HG02885 (cell line): ENCODE data around the gene IDH3G.
"Not testable (repeated sequence)": the region's sequence is repeated elsewhere in the genome, so short reads cannot be mapped to it uniquely, and the experiment has no call there.

Source experiments
- ATAC-seq: cut with Tn5 transposase; IDR thresholded peaks from one replicate; pipeline ENCODE4 v1.9.1; 2021; ENCODE audit warnings: mild to moderate bottlenecking; ENCODE audit not compliant: unreplicated experiment, poor library complexity

The IDH3G gene

DNA sequence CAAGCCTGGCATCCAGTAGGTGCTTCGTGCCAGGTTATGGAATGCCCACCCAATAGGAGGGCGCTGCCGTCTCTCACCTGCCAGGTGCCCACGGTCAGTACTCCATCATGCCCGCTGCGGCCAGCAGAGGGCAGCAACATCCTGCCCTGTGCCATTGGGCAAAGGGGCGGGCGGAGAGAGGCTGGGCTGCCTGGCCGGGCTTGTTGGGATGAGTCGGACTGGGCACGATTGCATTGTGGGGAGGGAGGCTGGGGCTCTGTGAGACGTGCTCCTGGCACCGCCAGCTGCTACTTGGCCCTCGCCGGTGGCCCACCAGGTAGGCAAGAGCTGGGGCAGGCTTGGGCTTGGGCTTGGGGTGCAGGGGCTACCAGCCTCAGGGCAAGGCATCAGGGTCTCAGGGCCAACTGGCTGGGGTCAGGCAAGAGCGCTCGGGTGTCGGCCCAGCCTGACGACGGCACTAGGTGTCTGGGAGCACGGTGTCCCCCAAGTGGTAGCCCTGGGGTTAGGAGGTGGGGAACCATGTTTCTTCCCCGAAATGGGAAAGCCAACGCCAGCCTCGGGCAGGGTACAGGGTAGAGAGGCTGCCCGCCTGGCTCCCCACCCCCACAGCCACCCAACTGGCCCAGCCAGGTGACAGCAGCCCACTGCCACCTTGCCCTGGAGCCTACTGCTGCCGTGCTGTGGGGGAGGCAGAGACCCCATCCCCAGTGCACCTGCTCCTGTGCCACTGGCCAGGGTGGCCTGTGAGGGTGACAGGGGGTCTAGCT lies 30.0 kb downstream of the IDH3G start, which contains the start of gene PLXNB3:
TSS of gene PLXNB3 (plus strand) at position 261 of the 767 bp plus-strand sequence. CDS start 1,287 bp downstream, outside the sequence.
- peak; percentile 66 for ATAC-seq

GRCh38 chrX:153763298-153763932 lies 30.8 kb downstream of the IDH3G start:
- no peak for ATAC-seq

DNA sequence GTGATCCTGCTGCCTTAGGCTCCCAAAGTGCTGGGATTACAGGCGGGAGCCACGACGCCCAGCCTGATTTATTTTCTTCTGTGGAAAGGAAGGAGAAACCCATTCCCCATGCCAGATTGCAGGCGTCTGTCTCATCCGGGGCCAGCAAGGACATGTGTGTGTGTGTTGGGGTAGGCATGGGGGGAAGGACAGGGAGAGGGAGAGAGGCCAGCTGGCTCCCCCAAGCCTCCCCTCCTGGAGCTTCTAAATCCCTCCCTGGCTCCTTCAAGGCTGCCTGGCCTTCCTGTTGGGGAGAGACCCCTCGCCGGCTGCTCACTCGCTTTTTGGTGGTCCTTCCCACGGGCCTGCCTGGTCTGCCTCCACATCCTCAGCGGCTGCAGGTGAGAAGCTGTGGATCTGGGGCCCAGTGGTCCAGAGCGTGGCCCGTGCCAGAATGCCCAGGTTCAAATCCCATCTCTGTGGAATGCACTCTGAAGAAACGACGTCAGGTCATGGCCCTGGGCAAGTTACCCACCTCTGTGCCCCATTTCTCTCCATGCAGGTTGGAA lies 31.5 kb downstream of the IDH3G start:
- ATAC-seq: no peak

DNA sequence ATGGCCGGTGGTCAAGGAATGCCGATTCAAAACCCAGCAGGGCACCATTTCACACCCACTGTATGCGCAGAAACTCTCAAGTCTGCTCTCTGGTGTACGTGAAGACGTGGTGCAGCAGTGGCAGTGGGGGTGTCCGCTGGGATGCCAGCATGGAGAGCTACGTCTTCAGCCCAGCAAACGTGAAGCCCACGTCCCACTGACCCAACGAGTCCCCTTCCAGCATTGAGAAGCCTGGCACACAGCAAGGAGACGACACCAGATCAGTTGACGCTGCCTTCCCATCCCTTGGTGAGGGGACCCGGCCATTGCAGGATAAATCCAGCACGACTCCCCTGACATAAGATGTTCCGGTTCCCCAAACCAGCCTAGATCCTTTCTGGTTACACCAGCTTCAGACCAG lies 32.3 kb downstream of the IDH3G start:
- no peak for ATAC-seq

- ATAC-seq: no peak
Observed at GRCh38 chrX:153755136-153755535, 39.0 kb downstream of the IDH3G start.

DNA sequence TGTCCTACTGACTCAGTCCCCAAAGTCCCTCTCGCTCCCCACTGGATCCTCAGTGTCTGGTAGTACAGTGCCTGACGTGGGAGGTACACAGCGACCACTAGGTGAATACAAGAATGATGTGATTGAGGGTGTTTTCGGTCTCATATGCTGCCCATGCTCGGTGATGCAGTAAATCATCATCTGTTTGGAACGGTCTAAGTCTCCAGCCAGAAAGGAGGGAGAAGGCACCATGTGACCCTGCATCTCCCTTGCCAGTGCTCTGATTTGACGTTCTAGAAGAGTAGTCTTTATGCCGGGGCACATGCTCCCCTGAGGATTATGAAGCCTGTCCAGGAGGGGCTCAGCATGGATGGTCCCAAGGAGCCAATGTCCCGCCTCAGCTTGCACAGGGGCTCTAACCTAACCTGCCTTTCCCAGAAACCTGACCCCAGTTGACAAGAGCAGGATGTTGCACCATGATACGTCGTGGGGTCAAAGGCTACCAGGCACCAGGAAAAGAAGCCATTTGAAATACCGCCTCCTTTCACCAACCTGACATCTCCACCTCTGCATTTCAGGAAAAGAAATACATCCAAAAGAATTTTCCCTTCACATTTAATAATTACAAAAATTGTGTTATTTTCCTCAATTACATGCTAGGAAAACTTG lies 43.9 kb downstream of the IDH3G start:
- ATAC-seq: no peak

DNA sequence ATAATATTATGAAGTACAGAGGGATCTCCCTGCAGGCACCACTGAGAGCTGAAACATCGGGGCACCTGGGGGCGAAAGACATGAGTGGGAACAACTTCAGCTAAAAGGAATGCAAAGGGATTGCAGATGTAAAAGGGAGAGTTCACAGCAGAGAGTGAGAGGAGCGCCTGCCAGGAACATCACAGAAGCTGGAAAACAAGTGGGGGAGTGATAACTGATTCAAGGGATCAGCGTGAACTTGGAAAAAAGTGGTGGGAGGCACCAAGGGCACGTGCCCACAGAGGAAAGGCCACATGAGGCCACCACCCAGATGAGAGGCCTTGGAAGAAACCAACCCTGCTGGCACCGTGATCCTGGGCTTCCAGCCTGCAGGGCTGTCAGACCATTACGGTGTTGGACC lies 45.2 kb downstream of the IDH3G start:
- not testable (repeated sequence) for ATAC-seq

DNA sequence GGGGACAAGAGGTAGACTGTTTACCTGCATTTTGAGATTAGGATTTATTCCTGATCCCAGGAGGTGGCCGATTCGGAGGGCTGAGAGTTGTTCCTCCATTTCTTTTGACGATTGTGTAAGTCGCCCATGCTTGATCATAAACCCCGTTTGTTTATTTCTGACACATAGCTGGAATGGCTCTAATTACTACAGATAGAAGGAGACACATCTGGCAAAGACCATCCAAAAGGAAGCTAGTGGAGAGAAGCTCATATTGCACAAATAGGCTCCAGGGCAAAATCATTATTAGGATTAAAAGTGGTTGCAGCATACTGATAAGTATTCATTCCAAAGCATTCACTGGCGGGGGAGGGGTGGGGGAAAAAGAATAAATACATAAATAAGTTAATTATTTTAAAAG lies 47.2 kb downstream of the IDH3G start:
- ATAC-seq: not testable (repeated sequence)

GRCh38 chrX:153746359-153746758 lies 47.8 kb downstream of the IDH3G start:
- ATAC-seq: no peak

DNA sequence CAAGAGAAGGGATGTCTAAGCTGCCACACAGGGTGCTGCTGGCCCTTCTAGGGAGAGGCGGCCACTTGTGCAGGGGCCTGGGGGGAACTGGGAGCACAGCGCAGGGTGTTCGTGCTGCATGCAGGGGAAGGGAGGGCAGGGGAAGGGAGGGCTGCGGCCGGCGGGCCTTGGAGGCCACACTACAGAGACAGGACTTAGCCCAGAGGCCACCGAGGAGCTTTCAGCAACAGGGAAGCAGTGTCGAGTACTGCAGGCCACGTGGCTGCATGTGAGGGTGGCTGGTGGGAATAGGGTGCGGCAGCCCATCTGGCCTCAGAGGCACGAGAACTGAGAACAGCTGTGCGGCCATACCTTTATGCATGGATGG lies 49.1 kb downstream of the IDH3G start:
- ATAC-seq: not testable (repeated sequence)

DNA sequence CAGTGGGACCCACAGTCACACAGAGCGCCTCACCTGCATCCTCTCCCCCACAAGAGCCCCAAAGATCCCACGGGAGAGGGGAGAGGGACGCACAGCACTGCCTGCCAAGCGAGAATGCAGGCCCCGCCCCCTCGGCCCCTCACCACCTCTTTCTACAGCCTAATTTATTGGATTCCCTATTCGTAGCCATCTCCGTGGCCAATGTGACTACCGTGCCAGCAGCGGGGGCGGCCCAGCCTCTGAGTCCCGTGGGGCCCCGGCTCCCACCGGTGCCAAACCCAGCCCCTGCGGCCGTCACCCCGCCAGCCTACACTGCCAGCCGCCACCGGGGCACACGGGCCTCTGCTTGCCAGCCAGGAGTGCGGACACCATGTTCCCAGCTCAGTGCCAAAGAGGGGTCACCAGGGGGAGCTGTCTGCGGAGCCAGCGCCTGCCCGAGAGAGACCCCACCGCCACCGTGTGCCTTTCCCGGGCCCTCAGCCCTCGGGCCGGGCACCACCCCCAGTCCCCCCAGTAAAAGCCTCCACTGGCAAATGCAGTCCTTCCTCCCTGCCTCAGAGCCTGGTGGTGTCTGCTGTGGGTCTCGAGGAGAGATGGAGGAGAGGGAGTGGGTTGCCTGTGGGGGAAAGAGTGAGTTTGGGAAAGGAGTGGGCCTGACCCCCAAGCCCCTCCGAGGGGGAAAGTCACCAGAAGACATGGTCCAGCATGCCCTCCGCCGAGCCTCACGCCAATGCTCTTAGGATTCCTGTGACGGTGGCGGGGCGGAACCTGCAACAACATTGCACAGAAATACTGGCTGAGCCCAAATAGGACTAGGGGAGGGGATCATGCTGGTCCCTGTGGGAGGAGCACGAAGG lies 49.7 kb downstream of the IDH3G start:
- no peak for ATAC-seq

- not testable (repeated sequence) for ATAC-seq
Observed at GRCh38 chrX:153743468-153744209, 50.5 kb downstream of the IDH3G start.

DNA sequence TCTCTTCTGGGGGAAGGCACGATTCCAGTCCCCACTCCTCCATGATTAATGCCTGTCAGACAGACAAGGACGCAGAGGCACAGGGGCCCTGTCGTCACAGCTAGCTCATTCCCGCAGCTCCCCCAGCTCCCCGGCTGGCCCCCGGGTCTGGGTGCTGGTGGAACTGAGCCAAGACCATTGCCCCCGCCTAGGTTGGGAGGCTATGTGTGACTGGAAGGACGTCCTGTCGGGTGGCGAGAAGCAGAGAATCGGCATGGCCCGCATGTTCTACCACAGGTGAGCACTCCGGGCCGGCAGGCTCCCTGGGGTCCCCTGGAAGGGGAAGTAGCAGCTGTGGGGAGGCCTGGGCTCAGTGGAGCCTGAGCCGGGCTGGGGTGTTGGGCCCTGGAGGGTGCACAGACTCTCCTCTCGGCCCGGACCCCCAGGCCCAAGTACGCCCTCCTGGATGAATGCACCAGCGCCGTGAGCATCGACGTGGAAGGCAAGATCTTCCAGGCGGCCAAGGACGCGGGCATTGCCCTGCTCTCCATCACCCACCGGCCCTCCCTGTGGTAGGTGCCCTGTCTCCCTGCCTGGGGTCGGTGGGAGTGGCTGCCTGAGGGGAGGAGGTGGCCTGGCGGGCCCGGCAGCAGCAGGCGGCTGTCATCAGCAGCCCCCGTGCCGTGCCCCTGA lies 51.2 kb downstream of the IDH3G start:
- ATAC-seq: not testable (repeated sequence)

- ATAC-seq: not testable (repeated sequence)
Observed at GRCh38 chrX:153742111-153742510, 52.1 kb downstream of the IDH3G start.

DNA sequence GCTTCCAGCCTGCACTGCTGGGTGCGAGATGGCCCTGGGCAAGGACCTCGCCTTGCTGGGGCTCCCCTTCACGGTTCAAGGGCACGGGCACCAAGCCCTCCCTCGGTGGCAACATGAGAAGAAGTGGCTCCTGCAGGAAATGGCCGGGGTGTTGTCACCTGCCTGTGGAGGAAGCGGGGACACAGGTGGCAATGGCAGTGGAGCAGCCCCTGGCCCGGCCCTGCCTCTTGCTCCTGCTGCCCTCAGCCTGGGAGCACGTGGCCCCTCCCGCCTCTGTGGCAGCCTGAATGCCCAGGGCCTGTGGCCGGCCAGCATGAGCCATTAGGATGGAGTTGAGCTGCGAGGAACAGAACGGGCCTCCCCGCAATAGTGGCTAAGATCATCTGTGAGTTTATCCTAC lies 52.7 kb downstream of the IDH3G start:
- no peak for ATAC-seq

DNA sequence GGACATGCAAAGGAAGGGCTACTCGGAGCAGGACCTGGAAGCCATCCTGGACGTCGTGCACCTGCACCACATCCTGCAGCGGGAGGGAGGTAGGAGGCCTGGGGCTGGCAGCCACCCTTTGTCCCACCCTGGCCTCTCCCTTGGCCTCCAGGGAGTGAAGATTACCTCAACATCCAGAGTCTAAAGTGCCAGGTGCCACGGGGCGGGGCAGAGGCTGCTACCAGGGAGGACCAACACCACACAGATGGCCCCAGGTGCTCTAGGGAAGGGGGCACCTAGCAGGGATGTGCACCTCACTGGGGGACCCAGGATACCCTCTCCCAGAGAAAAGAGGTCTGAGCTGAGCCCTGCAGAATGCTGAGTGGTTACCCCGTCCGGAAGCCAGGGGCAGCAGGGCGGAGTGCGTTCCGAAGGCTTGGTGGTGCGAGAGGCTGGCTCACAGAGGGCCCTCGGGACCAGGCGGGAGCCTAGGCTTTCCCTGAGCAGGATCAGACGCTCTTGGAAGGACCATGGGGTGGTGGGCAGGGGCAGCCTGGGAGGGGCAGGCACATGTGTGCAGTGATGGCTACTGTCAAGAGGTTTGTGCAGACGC lies 53.4 kb downstream of the IDH3G start:
- no peak for ATAC-seq

- no peak for ATAC-seq
Observed at GRCh38 chrX:153739754-153740486, 54.3 kb downstream of the IDH3G start.

DNA sequence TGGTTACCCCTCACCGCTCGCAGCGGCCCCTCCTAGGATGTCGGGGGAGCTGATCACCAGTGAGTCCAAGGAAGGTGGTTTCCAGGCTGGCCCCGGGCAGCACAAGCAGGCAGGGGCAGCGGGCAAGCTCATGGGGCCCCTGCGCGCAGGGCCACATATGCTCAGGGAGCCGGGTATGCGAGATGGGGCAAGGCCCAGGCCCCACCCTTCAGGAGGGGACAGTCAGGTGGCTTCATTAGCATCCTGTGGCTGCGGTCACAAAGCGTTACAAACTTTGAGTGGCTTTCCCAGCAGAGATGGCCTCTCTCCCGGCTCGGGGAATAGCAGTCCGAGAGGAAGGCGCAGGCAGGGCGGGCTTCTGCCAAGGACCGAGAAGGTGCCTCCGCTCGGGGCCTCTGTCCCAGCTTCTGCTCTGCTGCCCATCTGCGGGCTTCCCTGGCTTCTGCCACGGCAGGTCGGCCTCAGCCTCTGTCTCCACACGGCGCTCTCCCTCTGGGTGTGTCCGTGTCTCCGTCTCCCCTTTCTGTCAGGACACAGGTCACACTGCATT lies 56.0 kb downstream of the IDH3G start:
- no peak for ATAC-seq
